IPS-20b (cell line): Measurements from ENCODE around the gene SAMD4A.

Experiments used
- H3K27ac ChIP-seq: one replicate; pipeline ENCODE4 v1.5.1; 2013; ENCODE audit warnings: low read length
- H3K27me3 ChIP-seq: 2 replicates; pipeline ENCODE4 v1.6.1; 2013; ENCODE audit warnings: mild to moderate bottlenecking, low read length, inconsistent platforms; ENCODE audit not compliant: insufficient read depth
- H3K36me3 ChIP-seq: 2 replicates; pipeline ENCODE4 v1.6.1; 2013; ENCODE audit warnings: low read depth, mild to moderate bottlenecking, inconsistent platforms, low read length, moderate library complexity; ENCODE audit not compliant: insufficient read depth
- H3K4me1 ChIP-seq: 2 replicates; pipeline ENCODE4 v1.6.1; 2013; ENCODE audit warnings: mild to moderate bottlenecking, control low read depth, inconsistent platforms, low read length, moderate library complexity; ENCODE audit not compliant: insufficient read depth
- H3K4me3 ChIP-seq: 2 replicates; pipeline ENCODE4 v1.5.1; 2013; ENCODE audit warnings: mild to moderate bottlenecking, low read length, inconsistent platforms
- H3K9ac ChIP-seq: 2 replicates; pipeline ENCODE4 v1.6.1; 2013; ENCODE audit warnings: low read depth, mild to moderate bottlenecking, inconsistent platforms, low read length, moderate library complexity
- H3K9me3 ChIP-seq: 2 replicates; pipeline ENCODE4 v1.6.1; 2013; ENCODE audit warnings: mild to moderate bottlenecking, low read depth, low read length, inconsistent platforms; ENCODE audit not compliant: insufficient read depth

SAMD4A gene

DNA sequence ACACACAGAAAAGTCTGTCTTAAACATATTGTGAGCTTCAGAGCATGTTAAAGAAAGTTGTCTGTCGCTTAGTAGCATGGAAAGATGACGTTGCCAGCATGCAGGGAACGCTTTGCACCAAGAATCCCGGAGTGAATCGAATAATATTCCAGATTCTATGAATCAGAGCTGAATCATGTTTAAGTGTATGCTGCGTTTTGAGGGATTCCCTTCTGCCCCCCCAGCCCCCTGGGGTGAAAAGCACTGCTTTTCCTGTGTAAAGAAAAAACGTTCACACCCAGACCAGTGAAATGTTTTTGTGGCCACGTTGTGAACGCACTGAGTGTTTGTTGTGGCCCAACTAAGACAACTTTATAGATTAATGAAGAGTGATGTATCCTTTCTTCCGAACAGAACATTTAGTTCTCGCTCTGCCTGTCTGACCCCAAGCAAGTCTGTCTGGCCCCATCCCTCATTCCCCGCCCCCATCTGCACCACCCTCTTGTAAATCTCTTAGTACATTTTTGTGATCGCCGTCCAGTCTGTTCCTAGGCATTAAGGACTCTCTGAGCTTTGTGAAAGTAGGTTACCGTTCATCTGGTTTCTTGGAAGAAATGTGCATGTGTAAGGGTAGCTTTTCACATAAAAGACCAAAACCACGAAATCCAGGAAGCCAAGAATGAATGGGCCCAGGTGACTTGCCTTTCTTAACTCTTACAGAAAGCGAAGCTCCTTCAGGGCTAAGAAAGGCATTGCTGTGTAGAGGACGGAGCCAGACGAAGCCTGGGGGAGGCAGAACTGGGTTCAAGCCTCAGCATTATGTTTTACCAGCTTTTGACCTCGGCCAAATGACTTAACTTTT, 103.0 kb downstream of the SAMD4A start:
- no peak overlapping the region for H3K27ac ChIP-seq
- H3K4me1 ChIP-seq, result peaks cover 42% of the 10 kb centered on the region
- no peaks in the 10 kb centered on the region for H3K36me3 ChIP-seq
- no peaks in the 10 kb centered on the region for H3K9me3 ChIP-seq
- no peak overlapping the region for H3K9ac ChIP-seq
- H3K4me3 ChIP-seq, result no peak overlapping the region
- no peaks in the 10 kb centered on the region for H3K27me3 ChIP-seq

GRCh38 chr14:54671537-54671936, 104.6 kb downstream of the SAMD4A start:
- peaks cover 43% of the 10 kb centered on the region for H3K4me1 ChIP-seq
- H3K27me3 ChIP-seq, result no peaks in the 10 kb centered on the region
- H3K9ac ChIP-seq, result no peak overlapping the region
- no peak overlapping the region for H3K27ac ChIP-seq
- H3K36me3 ChIP-seq, result no peaks in the 10 kb centered on the region
- no peaks in the 10 kb centered on the region for H3K9me3 ChIP-seq
- no peak overlapping the region for H3K4me3 ChIP-seq

GRCh38 chr14:54672181-54672580, 105.3 kb downstream of the SAMD4A start:
- H3K27ac ChIP-seq, result no peak overlapping the region
- no peak overlapping the region for H3K4me3 ChIP-seq

GRCh38 chr14:54672688-54673087, 105.8 kb downstream of the SAMD4A start:
- H3K27ac ChIP-seq, result no peak overlapping the region
- H3K4me1 ChIP-seq, result peaks cover 54% of the 10 kb centered on the region

More at GRCh38 chr14:54672181-54672580, 105.3 kb downstream of the SAMD4A start:
- H3K9ac ChIP-seq, result no peak overlapping the region
- no peaks in the 10 kb centered on the region for H3K36me3 ChIP-seq
- no peaks in the 10 kb centered on the region for H3K9me3 ChIP-seq
- H3K27me3 ChIP-seq, result no peaks in the 10 kb centered on the region
- H3K4me1 ChIP-seq, result peaks cover 49% of the 10 kb centered on the region

DNA sequence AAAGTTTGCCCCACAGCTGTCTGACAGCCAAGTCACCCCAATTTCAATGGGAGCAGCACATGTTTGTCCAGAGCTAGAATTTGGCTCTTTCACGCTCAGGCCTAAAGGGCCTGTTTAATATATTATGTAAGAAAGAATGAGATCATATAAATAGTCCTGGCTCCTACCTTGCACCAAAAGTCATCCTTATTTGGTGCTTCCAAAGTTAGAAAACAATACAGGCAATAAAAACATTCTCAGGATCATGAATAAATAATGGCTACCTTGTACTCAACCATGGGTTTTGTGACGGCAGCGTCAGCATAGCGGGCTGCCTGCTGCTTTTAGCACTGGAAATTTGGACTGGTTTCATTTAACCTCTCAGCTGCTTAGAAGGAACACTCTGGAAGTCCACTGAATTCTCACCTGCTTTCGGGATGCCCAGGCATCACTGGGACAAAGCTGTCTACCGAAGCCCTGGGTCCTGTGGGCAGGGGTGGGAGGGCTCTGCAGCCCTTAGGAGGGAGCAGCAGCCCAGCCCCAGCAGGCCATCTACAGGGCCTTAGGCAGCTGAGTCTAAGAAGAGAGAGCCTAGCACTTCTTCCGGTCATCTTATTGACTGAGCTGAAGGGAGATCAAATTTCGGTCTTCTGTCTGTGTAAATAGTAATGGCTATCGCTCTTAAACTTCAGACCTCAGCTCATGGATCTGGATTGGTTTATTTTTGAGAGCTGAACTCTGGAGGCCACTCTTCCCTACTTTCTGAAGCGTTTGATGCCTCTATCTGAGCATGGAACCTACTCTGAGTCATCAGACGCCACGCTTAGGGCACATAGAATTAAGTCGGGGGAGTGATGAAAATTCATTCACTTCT, 106.5 kb downstream of the SAMD4A start:
- Histone ChIP-seq H3K9me3 (no peaks in the 10 kb centered on the region), H3K9ac (0 out of 2 replicates have a peak overlapping the region, but pooled peaks have one; percentile 10), H3K27ac (peak overlapping the region; percentile 6), H3K36me3 (no peaks in the 10 kb centered on the region), H3K4me3 (0 out of 2 replicates have a peak overlapping the region, but pooled peaks have one; percentile 9), H3K4me1 (peaks cover 59% of the 10 kb centered on the region), H3K27me3 (no peaks in the 10 kb centered on the region)

More at GRCh38 chr14:54672688-54673087, 105.8 kb downstream of the SAMD4A start:
- Histone ChIP-seq H3K36me3 (no peaks in the 10 kb centered on the region), H3K9ac (no peak overlapping the region), H3K27me3 (no peaks in the 10 kb centered on the region), H3K4me3 (no peak overlapping the region), H3K9me3 (no peaks in the 10 kb centered on the region)

- no peaks in the 10 kb centered on the region for H3K27me3 ChIP-seq
- no peaks in the 10 kb centered on the region for H3K9me3 ChIP-seq
- peaks cover 59% of the 10 kb centered on the region for H3K4me1 ChIP-seq
- no peak overlapping the region for H3K9ac ChIP-seq
- H3K36me3 ChIP-seq, result no peaks in the 10 kb centered on the region
- 0 out of 2 replicates have a peak overlapping the region, but pooled peaks have one; percentile 9 for H3K4me3 ChIP-seq
- no peak overlapping the region for H3K27ac ChIP-seq
Measured at GRCh38 chr14:54674046-54674741, 107.3 kb downstream of the SAMD4A start.

DNA sequence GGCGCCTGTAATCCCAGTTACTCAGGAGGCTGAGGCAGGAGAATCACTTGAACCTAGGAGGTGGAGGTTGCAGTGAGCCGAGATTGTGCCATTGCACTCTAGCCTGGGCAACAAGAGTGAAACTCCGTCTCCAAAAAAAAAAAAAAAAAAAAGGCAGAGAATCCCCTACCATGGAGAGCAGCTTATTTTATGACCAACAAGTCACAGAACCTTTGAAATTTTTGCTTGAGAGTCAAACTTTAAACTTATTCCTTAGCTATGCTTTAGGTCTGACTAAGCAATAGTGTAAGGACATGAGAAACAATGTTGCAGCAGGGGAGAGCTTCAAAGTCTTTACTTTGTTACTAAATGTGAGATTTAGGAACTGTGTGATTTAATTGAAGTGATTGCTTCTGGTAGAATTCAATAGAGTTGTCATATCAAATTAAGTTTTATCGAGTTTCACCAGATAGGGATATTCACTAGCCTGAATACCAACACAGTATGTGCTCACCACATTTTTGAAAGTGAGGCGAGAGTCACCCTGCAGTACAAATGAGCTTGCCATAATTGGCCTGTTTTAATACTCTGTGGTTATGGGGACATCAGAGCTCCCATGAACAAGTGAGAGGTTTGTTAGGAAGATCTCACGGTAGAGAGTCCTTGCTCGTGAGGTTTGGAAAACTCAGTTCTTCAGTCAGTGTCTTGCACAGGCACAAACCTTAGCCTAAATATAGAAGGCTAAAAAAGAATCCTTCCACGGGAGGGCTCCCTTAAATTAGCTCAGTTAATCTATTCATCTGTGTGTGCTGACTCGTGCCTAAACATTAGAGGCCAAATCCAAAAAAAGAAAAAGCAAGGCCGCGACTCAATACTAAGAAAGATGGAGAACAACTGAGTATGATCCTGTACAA, 108.6 kb downstream of the SAMD4A start:
- Histone ChIP-seq H3K9me3 (no peaks in the 10 kb centered on the region), H3K9ac (no peak overlapping the region)

GRCh38 chr14:54676812-54677708, 110.1 kb downstream of the SAMD4A start:
- Histone ChIP-seq H3K9me3 (no peaks in the 10 kb centered on the region), H3K4me1 (peaks cover 38% of the 10 kb centered on the region), H3K36me3 (no peaks in the 10 kb centered on the region), H3K27me3 (no peaks in the 10 kb centered on the region), H3K27ac (peak overlapping the region; percentile 82), H3K9ac (peak overlapping the region; percentile 39; the same call in 1 of the 2 replicates), H3K4me3 (peak overlapping the region; percentile 28; the same call in 1 of the 2 replicates)

More for the DNA sequence above, 108.6 kb downstream of the SAMD4A start:
- Histone ChIP-seq H3K27me3 (no peaks in the 10 kb centered on the region), H3K36me3 (no peaks in the 10 kb centered on the region), H3K4me3 (no peak overlapping the region), H3K4me1 (peaks cover 50% of the 10 kb centered on the region), H3K27ac (no peak overlapping the region)

- H3K36me3 ChIP-seq, result no peaks in the 10 kb centered on the region
- H3K27me3 ChIP-seq, result no peaks in the 10 kb centered on the region
- no peaks in the 10 kb centered on the region for H3K9me3 ChIP-seq
- no peak overlapping the region for H3K27ac ChIP-seq
- H3K4me3 ChIP-seq, result no peak overlapping the region
- H3K9ac ChIP-seq, result no peak overlapping the region
- H3K4me1 ChIP-seq, result peaks cover 37% of the 10 kb centered on the region
Measured at GRCh38 chr14:54680651-54681050, 113.7 kb downstream of the SAMD4A start.

- Histone ChIP-seq H3K9me3 (no peaks in the 10 kb centered on the region), H3K4me1 (peaks cover 33% of the 10 kb centered on the region), H3K27me3 (no peaks in the 10 kb centered on the region), H3K27ac (no peak overlapping the region), H3K9ac (no peak overlapping the region), H3K36me3 (no peaks in the 10 kb centered on the region), H3K4me3 (no peak overlapping the region)
Measured at GRCh38 chr14:54681811-54682261, 114.9 kb downstream of the SAMD4A start.
